SK-N-SH treated with all-trans-retinoic acid at 6 μM for 48 hours (cell line): ENCODE measurements around the gene MID2.

Experiments used
- ATAC-seq: fragments of 200-7000 bp; cut with Tn5 transposase; 3 replicates; pipeline ENCODE4 v1.9.1; 2020; ENCODE audit warnings: mild to moderate bottlenecking, moderate library complexity
- ARNTL ChIP-seq: fragments of 450-650 bp; formaldehyde crosslinking; IDR thresholded peaks from 2 replicates; pipeline ENCODE4 v1.5.0; 2020; ENCODE audit warnings: low read depth, mild to moderate bottlenecking, moderate library complexity, borderline replicate concordance
- CREB5 ChIP-seq: fragments of 250-450 bp; sonication (Bioruptor Pico); IDR thresholded peaks from 2 replicates; pipeline ENCODE4 v1.5.1; 2020; ENCODE audit warnings: low read depth, mild to moderate bottlenecking, moderate library complexity
- CSDC2 ChIP-seq: fragments of 250-450 bp; sonication (Bioruptor Pico); IDR thresholded peaks from 2 replicates; pipeline ENCODE4 v1.5.0; 2020; ENCODE audit warnings: mild to moderate bottlenecking, moderate library complexity
- ESRRG ChIP-seq: fragments of 250-450 bp; sonication (Bioruptor Pico); IDR thresholded peaks from 2 replicates; pipeline ENCODE4 v1.6.1; 2021; ENCODE audit warnings: mild to moderate bottlenecking
- GLIS3 ChIP-seq: fragments of 250-450 bp; sonication (Bioruptor Pico); IDR thresholded peaks from 2 replicates; pipeline ENCODE4 v1.5.0; 2020; ENCODE audit warnings: mild to moderate bottlenecking, moderate library complexity
- ISL1 ChIP-seq: fragments of 250-450 bp; sonication (Bioruptor Pico); IDR thresholded peaks from 2 replicates; pipeline ENCODE4 v2.1.2; 2022; ENCODE audit warnings: mild to moderate bottlenecking, moderate library complexity
- PPARA ChIP-seq: fragments of 250-450 bp; sonication (Bioruptor Pico); IDR thresholded peaks from 2 replicates; pipeline ENCODE4 v1.5.0; 2020; ENCODE audit warnings: mild to moderate bottlenecking, borderline replicate concordance
- RARB ChIP-seq: fragments of 250-450 bp; sonication (Bioruptor Pico); IDR thresholded peaks from 2 replicates; pipeline ENCODE4 v1.8.0; 2021; ENCODE audit warnings: mild to moderate bottlenecking, moderate library complexity
- SNAI2 ChIP-seq: fragments of 250-450 bp; sonication (Bioruptor Pico); IDR thresholded peaks from 2 replicates; pipeline ENCODE4 v1.5.0; 2020; ENCODE audit warnings: mild to moderate bottlenecking, moderate library complexity
- TCF4 ChIP-seq: fragments of 250-450 bp; sonication (Bioruptor Pico); IDR thresholded peaks from 2 replicates; pipeline ENCODE4 v1.8.0; 2021; ENCODE audit warnings: mild to moderate bottlenecking, moderate library complexity, borderline replicate concordance
- TOX ChIP-seq: fragments of 250-450 bp; sonication (Bioruptor Pico); IDR thresholded peaks from 2 replicates; pipeline ENCODE4 v1.8.0; 2021; ENCODE audit warnings: mild to moderate bottlenecking, moderate library complexity, borderline replicate concordance
- ZC3H10 ChIP-seq: fragments of 250-450 bp; sonication (Bioruptor Pico); IDR thresholded peaks from 2 replicates; pipeline ENCODE4 v1.5.1; 2021; ENCODE audit warnings: mild to moderate bottlenecking, moderate library complexity
- ZFP3 ChIP-seq: fragments of 250-450 bp; sonication (Bioruptor Pico); IDR thresholded peaks from 2 replicates; pipeline ENCODE4 v1.5.0; 2020; ENCODE audit warnings: mild to moderate bottlenecking, moderate library complexity
- ZFP30 ChIP-seq: fragments of 450-650 bp; formaldehyde crosslinking; IDR thresholded peaks from 2 replicates; pipeline ENCODE4 v1.5.0; 2022; ENCODE audit warnings: mild to moderate bottlenecking, moderate library complexity
- ZNF565 ChIP-seq: fragments of 450-650 bp; formaldehyde crosslinking; conservative IDR thresholded peaks from 2 replicates; pipeline ENCODE4 v1.5.0; 2020; ENCODE audit warnings: low read depth, mild to moderate bottlenecking, moderate library complexity
- ZNF8 ChIP-seq: fragments of 450-650 bp; formaldehyde crosslinking; IDR thresholded peaks from 2 replicates; pipeline ENCODE4 v1.5.0; 2020; ENCODE audit warnings: mild to moderate bottlenecking, moderate library complexity
- TF ChIP-seq, protein P1 (sequence below): fragments of 250-450 bp; sonication (Bioruptor Pico); IDR thresholded peaks from 2 replicates; pipeline ENCODE4 v1.8.0; 2020; ENCODE audit warnings: mild to moderate bottlenecking, moderate library complexity, borderline replicate concordance
- TF ChIP-seq, protein P2 (sequence below): fragments of 250-450 bp; sonication (Bioruptor Pico); IDR thresholded peaks from 2 replicates; pipeline ENCODE4 v1.8.0; 2021; ENCODE audit warnings: low read depth, mild to moderate bottlenecking, moderate library complexity, borderline replicate concordance
- TF ChIP-seq, protein P3 (sequence below): fragments of 250-450 bp; sonication (Bioruptor Pico); IDR thresholded peaks from 2 replicates; pipeline ENCODE4 v1.5.0; 2020; ENCODE audit warnings: mild to moderate bottlenecking, moderate library complexity

Gene MID2

GRCh38 chrX:107787827-107788226 lies 37.8 kb upstream of the MID2 start:
- TF ChIP-seq TCF4 (CRISPR knock-in tag) (no peak), ARNTL (CRISPR knock-in tag) (no peak), CREB5 (no peak), ZNF8 (CRISPR knock-in tag) (no peak), ZC3H10 (CRISPR knock-in tag) (no peak), CSDC2 (CRISPR knock-in tag) (no peak), ZFP3 (CRISPR knock-in tag) (no peak), ESRRG (CRISPR knock-in tag) (no peak), PPARA (CRISPR knock-in tag) (no peak), SNAI2 (no peak), ZFP30 (no peak), TOX (CRISPR knock-in tag) (no peak), ISL1 (CRISPR knock-in tag) (no peak), RARB (CRISPR knock-in tag) (no peak), GLIS3 (CRISPR knock-in tag) (no peak)
- TF ChIP-seq, protein P1, sequence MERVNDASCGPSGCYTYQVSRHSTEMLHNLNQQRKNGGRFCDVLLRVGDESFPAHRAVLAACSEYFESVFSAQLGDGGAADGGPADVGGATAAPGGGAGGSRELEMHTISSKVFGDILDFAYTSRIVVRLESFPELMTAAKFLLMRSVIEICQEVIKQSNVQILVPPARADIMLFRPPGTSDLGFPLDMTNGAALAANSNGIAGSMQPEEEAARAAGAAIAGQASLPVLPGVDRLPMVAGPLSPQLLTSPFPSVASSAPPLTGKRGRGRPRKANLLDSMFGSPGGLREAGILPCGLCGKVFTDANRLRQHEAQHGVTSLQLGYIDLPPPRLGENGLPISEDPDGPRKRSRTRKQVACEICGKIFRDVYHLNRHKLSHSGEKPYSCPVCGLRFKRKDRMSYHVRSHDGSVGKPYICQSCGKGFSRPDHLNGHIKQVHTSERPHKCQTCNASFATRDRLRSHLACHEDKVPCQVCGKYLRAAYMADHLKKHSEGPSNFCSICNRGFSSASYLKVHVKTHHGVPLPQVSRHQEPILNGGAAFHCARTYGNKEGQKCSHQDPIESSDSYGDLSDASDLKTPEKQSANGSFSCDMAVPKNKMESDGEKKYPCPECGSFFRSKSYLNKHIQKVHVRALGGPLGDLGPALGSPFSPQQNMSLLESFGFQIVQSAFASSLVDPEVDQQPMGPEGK: no peak
- TF ChIP-seq, protein P2, sequence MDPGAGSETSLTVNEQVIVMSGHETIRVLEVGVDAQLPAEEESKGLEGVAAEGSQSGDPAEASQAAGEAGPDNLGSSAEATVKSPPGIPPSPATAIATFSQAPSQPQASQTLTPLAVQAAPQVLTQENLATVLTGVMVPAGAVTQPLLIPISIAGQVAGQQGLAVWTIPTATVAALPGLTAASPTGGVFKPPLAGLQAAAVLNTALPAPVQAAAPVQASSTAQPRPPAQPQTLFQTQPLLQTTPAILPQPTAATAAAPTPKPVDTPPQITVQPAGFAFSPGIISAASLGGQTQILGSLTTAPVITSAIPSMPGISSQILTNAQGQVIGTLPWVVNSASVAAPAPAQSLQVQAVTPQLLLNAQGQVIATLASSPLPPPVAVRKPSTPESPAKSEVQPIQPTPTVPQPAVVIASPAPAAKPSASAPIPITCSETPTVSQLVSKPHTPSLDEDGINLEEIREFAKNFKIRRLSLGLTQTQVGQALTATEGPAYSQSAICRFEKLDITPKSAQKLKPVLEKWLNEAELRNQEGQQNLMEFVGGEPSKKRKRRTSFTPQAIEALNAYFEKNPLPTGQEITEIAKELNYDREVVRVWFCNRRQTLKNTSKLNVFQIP (CRISPR knock-in tag): no peak
- TF ChIP-seq, protein P3, sequence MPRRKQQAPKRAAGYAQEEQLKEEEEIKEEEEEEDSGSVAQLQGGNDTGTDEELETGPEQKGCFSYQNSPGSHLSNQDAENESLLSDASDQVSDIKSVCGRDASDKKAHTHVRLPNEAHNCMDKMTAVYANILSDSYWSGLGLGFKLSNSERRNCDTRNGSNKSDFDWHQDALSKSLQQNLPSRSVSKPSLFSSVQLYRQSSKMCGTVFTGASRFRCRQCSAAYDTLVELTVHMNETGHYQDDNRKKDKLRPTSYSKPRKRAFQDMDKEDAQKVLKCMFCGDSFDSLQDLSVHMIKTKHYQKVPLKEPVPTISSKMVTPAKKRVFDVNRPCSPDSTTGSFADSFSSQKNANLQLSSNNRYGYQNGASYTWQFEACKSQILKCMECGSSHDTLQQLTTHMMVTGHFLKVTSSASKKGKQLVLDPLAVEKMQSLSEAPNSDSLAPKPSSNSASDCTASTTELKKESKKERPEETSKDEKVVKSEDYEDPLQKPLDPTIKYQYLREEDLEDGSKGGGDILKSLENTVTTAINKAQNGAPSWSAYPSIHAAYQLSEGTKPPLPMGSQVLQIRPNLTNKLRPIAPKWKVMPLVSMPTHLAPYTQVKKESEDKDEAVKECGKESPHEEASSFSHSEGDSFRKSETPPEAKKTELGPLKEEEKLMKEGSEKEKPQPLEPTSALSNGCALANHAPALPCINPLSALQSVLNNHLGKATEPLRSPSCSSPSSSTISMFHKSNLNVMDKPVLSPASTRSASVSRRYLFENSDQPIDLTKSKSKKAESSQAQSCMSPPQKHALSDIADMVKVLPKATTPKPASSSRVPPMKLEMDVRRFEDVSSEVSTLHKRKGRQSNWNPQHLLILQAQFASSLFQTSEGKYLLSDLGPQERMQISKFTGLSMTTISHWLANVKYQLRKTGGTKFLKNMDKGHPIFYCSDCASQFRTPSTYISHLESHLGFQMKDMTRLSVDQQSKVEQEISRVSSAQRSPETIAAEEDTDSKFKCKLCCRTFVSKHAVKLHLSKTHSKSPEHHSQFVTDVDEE (CRISPR knock-in tag): no peak
- ATAC-seq: no peak

- TF ChIP-seq, protein P3 (CRISPR knock-in tag): no peak
- TF ChIP-seq PPARA (CRISPR knock-in tag): no peak
- no peak for TF ChIP-seq ZNF565
- TF ChIP-seq, protein P1: no peak
- no peak for TF ChIP-seq ZNF8 (CRISPR knock-in tag)
- TF ChIP-seq CREB5: no peak
- no peak for TF ChIP-seq ZFP3 (CRISPR knock-in tag)
- no peak for ATAC-seq
Observed at GRCh38 chrX:107804427-107804826, 21.2 kb upstream of the MID2 start.
